ENCODE results near the gene CDC5L. TPM values are rescaled to one million over a fixed set of nuclear protein-coding genes. Genes with fewer than 3 reads are reported as not detected.
"Not testable (repeated sequence)": the region's sequence is repeated elsewhere in the genome, so short reads cannot be mapped to it uniquely, and the experiment has no call there.

CDC5L gene
- total RNA-seq, 6 experiments from 2014 or later, result 9.2 to 13.0 (median 11.2) TPM

DNA sequence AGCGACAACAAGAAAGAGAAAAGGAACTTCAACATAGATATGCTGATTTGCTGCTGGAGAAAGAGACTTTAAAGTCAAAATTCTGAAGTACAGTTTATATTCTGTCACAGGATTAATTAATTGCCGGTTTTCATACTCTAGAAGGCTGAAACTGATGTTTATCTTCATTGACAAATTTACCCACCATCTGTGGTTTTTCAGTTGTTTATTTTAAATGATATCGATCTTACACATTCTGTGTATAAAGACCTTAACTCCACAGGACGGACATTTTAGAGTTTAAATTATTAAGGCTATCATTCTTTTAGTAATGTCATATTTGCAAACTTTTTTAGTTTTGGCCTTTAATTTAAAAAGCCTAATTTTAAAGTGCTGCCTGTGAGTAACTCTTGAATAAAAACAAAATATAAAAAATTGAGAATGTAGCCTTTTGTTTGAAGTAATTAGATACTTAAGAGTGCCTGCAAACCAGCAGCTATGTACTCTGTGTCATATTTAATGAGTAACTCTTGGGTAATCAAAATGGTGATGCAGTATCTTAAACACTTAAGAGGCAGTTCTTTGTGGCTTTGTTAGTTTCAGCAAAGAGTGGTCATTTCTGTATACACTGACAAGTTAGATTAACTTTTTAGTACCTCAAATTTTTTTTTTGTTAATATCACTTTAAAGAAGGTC is 59.3 kb downstream of the CDC5L start:
- H3K9me3 ChIP-seq, result peaks cover 0 to 9% (median 0%) of the 10 kb centered on the region in 4 donors

DNA sequence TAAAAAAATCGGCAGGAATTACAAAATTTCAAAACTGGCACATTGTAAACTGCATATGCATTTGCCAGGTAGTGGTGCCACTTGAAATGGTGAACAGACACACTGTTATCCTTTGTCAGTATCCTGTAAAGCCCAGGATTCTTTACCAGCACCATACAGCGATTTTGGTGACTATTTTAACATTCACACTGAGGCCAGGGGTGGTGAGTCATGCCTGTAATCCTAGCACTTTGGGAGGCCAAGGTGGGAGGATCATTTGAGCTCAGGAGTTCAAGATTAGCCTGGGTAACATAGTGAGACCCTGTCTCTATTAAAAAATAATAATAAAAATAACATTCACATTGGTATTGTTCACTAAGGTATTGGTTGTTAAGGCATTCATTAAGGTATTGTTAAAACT is 61.7 kb downstream of the CDC5L start:
- not testable (repeated sequence) for DNase-seq, H3K27ac ChIP-seq, ATAC-seq

More for the DNA sequence above, 59.3 kb downstream of the CDC5L start:
- no peak for DNase-seq
- Histone ChIP-seq H3K36me3 (peaks cover 0 to 19% (median 11%) of the 10 kb centered on the region in 4 donors), H3K4me3 (no peak overlapping the region), H3K27me3 (no peaks in the 10 kb centered on the region), H3K27ac (no peak overlapping the region), H3K4me1 (peaks cover 0 to 11% (median 0%) of the 10 kb centered on the region in 4 donors)
- WGBS (ENCODE audit: insufficient coverage, low coverage, low lambda C conversion rate, missing lambda C conversion rate), result 46% methylated on average over 4 of the region's 4 CpGs
- ATAC-seq, result peak in 3 of 4 donors; percentile 45 to 88 (median 58)
- intact Hi-C loops (cut with DNase I), result no loop called here
- no peak for TF ChIP-seq POLR2A (IDR thresholded peaks at IDR 0.05)

DNA sequence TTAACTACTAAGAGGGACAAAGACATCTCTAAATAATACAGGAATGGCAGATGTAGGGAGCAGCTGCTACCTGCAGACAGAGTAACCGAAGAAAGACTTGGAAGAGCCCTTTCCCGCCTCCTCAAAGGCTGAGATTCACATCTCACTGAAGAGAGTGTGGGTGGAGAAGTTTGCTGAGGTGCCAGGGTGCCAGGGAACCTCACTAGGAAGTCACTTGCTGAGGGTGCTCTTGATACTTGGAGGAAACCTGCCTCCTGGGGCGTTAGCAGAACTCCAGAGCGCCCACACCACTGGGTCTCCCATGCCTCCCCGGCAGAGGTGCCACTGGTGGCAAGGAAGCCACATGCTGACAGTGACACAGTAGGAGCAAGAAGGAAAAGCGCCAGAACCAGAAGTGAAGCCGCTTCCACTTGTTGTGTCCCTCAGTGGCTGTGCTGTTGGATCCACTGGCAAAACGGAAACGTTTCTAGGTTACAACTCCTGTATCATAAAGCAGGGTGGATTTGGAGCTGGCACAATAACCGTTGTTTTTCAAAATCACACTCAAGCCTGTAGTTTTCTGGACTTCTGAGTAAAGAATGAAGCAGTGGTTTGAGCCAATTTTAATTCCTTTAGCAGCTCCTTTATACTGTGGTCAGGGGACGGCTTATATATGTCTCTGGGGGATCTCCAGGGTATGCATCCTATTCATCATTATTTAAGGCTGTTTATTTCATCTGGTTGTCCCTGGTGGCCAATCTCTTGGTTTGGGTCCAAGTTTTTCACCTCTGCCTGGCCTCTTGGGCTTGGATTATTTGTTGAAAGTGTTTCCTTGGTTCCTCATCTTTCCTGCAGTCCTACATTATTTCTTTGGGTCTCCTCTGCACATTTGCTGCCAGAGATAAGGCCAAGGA is 64.5 kb downstream of the CDC5L start:
- H3K4me1 ChIP-seq, result no peaks in the 10 kb centered on the region
- DNase-seq, result no peak
- no peak overlapping the region for H3K27ac ChIP-seq
- peaks cover 0 to 11% (median 6%) of the 10 kb centered on the region in 4 donors for H3K36me3 ChIP-seq
- intact Hi-C loops (cut with DNase I), result no loop called here
- no peaks in the 10 kb centered on the region for H3K9me3 ChIP-seq
- no peak for ATAC-seq
- H3K4me3 ChIP-seq, result no peak overlapping the region
- TF ChIP-seq, protein P1, sequence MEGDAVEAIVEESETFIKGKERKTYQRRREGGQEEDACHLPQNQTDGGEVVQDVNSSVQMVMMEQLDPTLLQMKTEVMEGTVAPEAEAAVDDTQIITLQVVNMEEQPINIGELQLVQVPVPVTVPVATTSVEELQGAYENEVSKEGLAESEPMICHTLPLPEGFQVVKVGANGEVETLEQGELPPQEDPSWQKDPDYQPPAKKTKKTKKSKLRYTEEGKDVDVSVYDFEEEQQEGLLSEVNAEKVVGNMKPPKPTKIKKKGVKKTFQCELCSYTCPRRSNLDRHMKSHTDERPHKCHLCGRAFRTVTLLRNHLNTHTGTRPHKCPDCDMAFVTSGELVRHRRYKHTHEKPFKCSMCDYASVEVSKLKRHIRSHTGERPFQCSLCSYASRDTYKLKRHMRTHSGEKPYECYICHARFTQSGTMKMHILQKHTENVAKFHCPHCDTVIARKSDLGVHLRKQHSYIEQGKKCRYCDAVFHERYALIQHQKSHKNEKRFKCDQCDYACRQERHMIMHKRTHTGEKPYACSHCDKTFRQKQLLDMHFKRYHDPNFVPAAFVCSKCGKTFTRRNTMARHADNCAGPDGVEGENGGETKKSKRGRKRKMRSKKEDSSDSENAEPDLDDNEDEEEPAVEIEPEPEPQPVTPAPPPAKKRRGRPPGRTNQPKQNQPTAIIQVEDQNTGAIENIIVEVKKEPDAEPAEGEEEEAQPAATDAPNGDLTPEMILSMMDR (IDR thresholded peaks at IDR 0.05), result no peak
- no peak for TF ChIP-seq POLR2A (IDR thresholded peaks at IDR 0.05)
- no peaks in the 10 kb centered on the region for H3K27me3 ChIP-seq
- 92% methylated on average over 8 of the region's 11 CpGs for WGBS (ENCODE audit: insufficient coverage, low coverage, low lambda C conversion rate, missing lambda C conversion rate)

More for the DNA sequence above, 61.7 kb downstream of the CDC5L start:
- H3K4me3 ChIP-seq; H3K9me3 ChIP-seq; H3K27me3 ChIP-seq; intact Hi-C loops (cut with DNase I): not testable (repeated sequence)
- peaks cover 0 to 19% (median 11%) of the 10 kb centered on the region in 4 donors for H3K36me3 ChIP-seq
- peaks cover 0 to 11% (median 0%) of the 10 kb centered on the region in 4 donors for H3K4me1 ChIP-seq
- 91% methylated on average over 2 of the region's 2 CpGs for WGBS (ENCODE audit: insufficient coverage, low coverage, low lambda C conversion rate, missing lambda C conversion rate)

DNA sequence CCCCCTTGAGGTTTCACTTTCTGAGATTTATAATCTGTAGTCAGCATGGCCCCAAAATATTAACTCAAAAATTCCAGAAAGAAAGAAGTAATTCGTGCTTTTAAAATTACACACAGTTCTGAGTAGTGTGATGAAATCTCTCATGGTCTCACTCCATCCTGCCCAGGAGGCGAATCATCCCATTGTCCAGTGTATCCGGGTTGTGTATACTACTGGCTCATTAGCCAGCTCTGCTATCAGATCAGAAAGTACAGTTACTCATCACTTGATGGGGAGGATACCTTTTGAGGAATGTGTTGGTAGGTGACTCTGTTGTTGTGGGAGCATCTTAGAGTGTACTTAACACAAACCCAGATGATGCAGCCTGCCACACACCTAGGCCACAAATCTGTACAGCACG is 65.2 kb downstream of the CDC5L start:
- no peak overlapping the region for H3K27ac ChIP-seq
- 74% methylated on average over 3 of the region's 4 CpGs for WGBS (ENCODE audit: insufficient coverage, low coverage, low lambda C conversion rate, missing lambda C conversion rate)
- H3K9me3 ChIP-seq, result no peaks in the 10 kb centered on the region
- H3K4me3 ChIP-seq, result no peak overlapping the region
- H3K36me3 ChIP-seq, result peaks cover 0 to 8% (median 5%) of the 10 kb centered on the region in 4 donors
- DNase-seq (no peak), ATAC-seq (peak in 1 of 4 donors; percentile 62)
- H3K27me3 ChIP-seq, result no peaks in the 10 kb centered on the region
- no peaks in the 10 kb centered on the region for H3K4me1 ChIP-seq
- TF ChIP-seq POLR2A (IDR thresholded peaks at IDR 0.05), result no peak
- TF ChIP-seq, protein P1 (IDR thresholded peaks at IDR 0.05), result no peak
- intact Hi-C loops (cut with DNase I), result no loop called here

DNA sequence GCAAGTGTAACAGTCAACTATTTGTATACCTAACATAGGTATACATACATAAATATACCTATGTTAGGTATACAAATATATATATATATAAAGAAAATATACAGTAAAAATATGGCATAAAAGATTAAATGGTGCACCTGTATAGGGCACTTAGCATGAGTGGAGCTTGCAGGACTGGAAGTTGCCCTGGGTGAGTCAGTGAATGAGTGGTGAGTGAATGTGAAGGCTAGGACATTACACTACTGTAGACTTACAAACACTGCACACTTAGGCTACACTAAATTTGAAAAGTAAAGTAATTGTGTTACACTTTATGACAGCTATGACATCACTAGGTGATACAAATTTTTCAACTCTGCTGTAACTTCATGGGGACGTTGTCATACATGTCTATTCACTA is 65.6 kb downstream of the CDC5L start:
- Histone ChIP-seq H3K4me1 (no peaks in the 10 kb centered on the region), H3K36me3 (peaks cover 0 to 4% (median 2%) of the 10 kb centered on the region in 4 donors), H3K27me3 (no peaks in the 10 kb centered on the region), H3K9me3 (no peaks in the 10 kb centered on the region), H3K4me3 (no peak overlapping the region), H3K27ac (no peak overlapping the region)
- ATAC-seq (no peak), DNase-seq (no peak)
- intact Hi-C loops (cut with DNase I), result no loop called here
- WGBS (ENCODE audit: insufficient coverage, low coverage, low lambda C conversion rate, missing lambda C conversion rate), result 92% methylated on average over 1 of the region's 1 CpG
- TF ChIP-seq, protein P1 (IDR thresholded peaks at IDR 0.05), result no peak
- TF ChIP-seq POLR2A (IDR thresholded peaks at IDR 0.05), result no peak
